Skeletal muscle cell (primary cell): ENCODE measurements around the gene ISCA2.

Experiments
- DNase-seq: peaks from one replicate; pipeline ENCODE4 v3.0.0-alpha.2; 2010; ENCODE audit warnings: low read depth
- H3K4me3 ChIP-seq: 2 replicates; pipeline ENCODE4 v1.5.1; 2011; ENCODE audit warnings: low read depth, mild to moderate bottlenecking, control low read depth, low read length, moderate library complexity

Gene ISCA2

DNA sequence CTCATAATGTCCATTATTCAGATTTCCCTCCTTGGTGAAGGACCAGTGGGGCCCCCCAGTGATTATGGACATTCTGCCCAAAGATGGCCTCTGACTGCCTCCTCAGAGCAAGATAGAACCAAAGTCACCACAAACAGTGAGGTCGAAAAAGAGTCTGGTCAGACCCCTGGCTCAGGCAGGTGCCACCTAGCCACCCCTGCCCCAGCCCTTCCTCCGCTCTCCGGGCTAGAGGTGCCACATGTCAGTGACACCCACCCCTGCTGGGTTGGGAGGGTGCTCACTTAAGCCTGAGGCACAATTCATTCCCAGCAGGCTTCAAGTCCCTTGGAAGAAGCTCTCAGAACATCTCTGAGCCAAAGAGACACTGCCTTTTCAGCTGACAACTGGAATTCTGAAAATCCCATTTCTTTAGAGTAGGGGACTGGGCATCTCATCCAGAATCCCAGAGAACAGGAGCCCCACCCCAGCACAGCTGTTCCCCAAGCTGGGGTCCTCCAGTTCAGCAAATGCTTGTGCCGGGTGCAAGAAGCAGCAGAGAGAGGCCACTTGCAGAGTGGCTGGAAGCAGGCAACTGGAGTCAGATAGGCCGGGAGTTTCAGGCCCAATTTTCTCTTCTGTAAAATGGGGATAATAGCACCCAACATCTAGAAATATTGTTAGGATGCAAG is 50.3 kb downstream of the ISCA2 start:
- no peak overlapping the region for H3K4me3 ChIP-seq
- no peak for DNase-seq

GRCh38 chr14:74545386-74545785 is 51.8 kb downstream of the ISCA2 start:
- no peak for DNase-seq
- H3K4me3 ChIP-seq, result no peak overlapping the region

DNA sequence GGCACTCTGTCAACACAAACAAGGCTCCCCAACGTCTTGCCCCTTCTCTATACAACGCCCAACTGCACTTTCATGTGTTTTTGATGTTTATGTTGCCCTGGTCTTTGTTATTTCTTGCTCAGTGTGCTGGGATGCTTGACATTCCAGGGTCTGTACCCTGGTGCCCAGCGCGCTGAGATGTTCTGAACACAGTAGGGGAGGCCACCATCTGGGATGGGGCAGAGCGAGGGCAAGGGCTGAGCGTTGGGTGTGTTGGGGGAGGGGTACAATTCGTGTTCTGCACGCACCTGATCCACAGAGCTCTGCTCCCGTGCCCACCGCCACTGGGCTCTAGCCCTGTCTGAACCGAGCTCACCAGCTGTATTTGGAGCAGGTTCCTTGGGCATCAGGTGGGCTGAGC is 52.9 kb downstream of the ISCA2 start:
- no peak for DNase-seq
- H3K4me3 ChIP-seq, result no peak overlapping the region
